ENCODE results near the gene WDR45B. TPM values are rescaled to one million over a fixed set of nuclear protein-coding genes. Genes with fewer than 3 reads are reported as not detected.

Gene WDR45B
- total and polyA plus RNA-seq, 9 donors: 43.0 to 99.3 (median 79.3) TPM

DNA sequence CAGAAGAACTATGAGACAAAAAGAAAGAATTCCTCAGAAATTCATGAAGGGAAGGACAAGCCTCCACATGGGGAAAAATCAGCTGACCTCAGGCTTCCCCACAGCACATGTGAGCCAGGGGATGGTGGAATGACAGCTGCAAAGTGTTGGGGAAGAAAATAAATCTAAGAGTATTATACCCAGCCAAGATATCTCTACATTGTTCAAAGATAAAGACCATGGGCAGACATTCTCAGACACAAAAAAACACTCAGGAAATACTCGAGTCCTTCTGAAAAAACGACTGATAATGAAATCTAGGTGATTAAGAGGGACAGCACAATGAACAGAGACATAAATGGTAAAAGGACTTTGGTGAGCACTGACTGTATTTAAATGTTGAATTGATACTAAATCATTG is 46.4 kb upstream of the WDR45B start:
- Histone ChIP-seq H3K9me3 (no peaks in the 10 kb centered on the region), H3K4me3 (no peak overlapping the region), H3K4me1 (ENCODE audit: insufficient read depth) (peaks cover 15% of the 10 kb centered on the region), H3K27me3 (no peaks in the 10 kb centered on the region), H3K36me3 (no peaks in the 10 kb centered on the region), H3K27ac (no peak overlapping the region)
- intact Hi-C loops (cut with DNase I): no loop called here
- WGBS, 3 donors: 70 to 79% (median 73%) methylated on average over 2 of the region's 2 CpGs
- DNase-seq: no peak
- TF ChIP-seq, protein P1, sequence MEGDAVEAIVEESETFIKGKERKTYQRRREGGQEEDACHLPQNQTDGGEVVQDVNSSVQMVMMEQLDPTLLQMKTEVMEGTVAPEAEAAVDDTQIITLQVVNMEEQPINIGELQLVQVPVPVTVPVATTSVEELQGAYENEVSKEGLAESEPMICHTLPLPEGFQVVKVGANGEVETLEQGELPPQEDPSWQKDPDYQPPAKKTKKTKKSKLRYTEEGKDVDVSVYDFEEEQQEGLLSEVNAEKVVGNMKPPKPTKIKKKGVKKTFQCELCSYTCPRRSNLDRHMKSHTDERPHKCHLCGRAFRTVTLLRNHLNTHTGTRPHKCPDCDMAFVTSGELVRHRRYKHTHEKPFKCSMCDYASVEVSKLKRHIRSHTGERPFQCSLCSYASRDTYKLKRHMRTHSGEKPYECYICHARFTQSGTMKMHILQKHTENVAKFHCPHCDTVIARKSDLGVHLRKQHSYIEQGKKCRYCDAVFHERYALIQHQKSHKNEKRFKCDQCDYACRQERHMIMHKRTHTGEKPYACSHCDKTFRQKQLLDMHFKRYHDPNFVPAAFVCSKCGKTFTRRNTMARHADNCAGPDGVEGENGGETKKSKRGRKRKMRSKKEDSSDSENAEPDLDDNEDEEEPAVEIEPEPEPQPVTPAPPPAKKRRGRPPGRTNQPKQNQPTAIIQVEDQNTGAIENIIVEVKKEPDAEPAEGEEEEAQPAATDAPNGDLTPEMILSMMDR (IDR thresholded peaks at IDR 0.05): no peak
- TF ChIP-seq POLR2A (IDR thresholded peaks at IDR 0.05) (no peak), EP300 (IDR thresholded peaks at IDR 0.05) (no peak)

DNA sequence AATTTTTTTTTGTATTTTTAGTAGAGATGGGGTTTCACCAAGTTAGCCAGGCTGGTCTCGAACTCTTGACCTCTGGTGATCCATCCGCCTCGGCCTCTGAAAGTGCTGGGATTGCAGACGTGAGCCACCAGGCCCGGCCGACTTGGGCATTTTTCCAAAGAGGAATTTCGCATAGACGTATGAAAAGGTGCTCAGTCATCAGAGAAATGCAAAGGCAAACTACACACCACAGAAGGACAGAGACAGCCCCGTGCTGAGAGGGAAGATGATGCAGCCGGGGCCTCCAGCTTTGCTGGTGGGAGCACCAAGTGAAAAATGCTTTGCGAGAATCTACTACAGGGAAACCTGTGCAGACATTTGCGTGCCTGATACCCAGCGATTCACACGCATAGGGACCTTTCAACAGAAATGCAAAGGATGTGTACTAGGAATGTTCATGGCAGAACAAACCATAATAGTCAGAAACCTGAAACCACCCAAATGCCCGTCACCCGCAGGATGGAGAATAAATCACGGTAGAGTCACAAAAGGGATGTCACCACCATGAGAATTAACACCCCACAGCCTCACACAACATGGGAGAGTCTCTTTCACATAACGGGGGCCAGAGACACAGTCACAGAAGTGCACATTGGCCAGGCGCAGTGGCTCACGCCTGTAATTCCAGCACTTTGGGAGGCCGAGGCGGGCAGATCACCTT is 45.1 kb upstream of the WDR45B start:
- no peak for DNase-seq
- no peaks in the 10 kb centered on the region for H3K9me3 ChIP-seq
- H3K36me3 ChIP-seq: no peaks in the 10 kb centered on the region
- 93 to 95% (median 94%) methylated on average over 22 of the region's 22 CpGs for WGBS, 3 donors
- intact Hi-C loops (cut with DNase I): no loop called here
- peaks cover 9% of the 10 kb centered on the region for H3K4me1 ChIP-seq (ENCODE audit: insufficient read depth)
- H3K27me3 ChIP-seq: no peaks in the 10 kb centered on the region
- H3K4me3 ChIP-seq: no peak overlapping the region
- H3K27ac ChIP-seq: no peak overlapping the region
- TF ChIP-seq, protein P1 (IDR thresholded peaks at IDR 0.05): no peak
- TF ChIP-seq EP300 (IDR thresholded peaks at IDR 0.05) (no peak), POLR2A (IDR thresholded peaks at IDR 0.05) (no peak)

DNA sequence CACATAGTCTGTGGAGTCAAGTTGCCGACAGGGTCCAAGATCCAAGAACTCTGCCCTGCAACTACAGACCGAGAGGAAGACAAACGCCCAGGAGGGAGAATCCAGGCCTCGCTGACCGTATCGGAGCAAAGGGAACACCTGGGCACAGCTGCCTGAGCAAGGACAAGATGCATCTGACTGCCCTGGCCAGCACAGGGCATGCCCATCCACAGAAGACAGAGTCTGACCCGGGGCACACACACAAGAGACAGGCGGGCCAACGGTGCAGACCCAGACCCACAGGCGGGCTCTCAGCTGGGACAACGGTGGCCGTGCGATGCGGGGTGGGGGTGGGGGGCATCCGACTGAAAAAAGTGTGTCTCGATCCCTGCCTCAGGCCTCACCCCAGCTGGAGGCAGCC is 44.0 kb upstream of the WDR45B start:
- intact Hi-C loops (cut with DNase I): no loop called here
- H3K27ac ChIP-seq: no peak overlapping the region
- TF ChIP-seq EP300 (IDR thresholded peaks at IDR 0.05) (no peak), POLR2A (IDR thresholded peaks at IDR 0.05) (no peak)
- TF ChIP-seq, protein P1 (IDR thresholded peaks at IDR 0.05): no peak
- H3K4me3 ChIP-seq: no peak overlapping the region
- H3K4me1 ChIP-seq (ENCODE audit: insufficient read depth): peaks cover 7% of the 10 kb centered on the region
- DNase-seq: no peak
- H3K9me3 ChIP-seq: no peaks in the 10 kb centered on the region
- no peaks in the 10 kb centered on the region for H3K36me3 ChIP-seq
- no peaks in the 10 kb centered on the region for H3K27me3 ChIP-seq
- WGBS, 3 donors: 67 to 73% (median 71%) methylated on average over 15 to 16 of the region's 16 CpGs

DNA sequence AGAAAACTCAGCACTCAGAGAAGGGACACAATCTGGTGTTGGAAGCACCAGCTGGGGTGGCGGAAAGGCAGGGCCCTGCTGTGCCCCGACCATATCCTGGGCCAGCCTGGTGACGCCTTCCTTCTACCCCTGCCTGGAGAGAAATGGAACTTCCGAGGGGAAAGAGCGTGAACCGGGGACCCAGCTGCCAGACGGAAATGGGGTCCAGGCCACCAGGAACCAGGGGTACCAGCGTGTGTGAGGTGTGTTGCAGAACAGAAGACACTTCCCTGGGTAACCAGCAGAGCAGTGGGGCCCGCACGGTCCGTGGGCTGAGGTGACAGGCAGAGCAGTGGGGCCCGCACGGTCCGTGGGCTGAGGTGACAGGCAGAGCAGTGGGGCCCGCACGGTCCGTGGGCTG is 43.5 kb upstream of the WDR45B start:
- 88 to 91% (median 89%) methylated on average over 11 to 14 of the region's 17 CpGs for WGBS, 3 donors
- intact Hi-C loops (cut with DNase I): no loop called here
- no peak for DNase-seq

More for the DNA sequence above, 43.5 kb upstream of the WDR45B start:
- TF ChIP-seq, protein P1 (IDR thresholded peaks at IDR 0.05): no peak
- no peak for TF ChIP-seq EP300 (IDR thresholded peaks at IDR 0.05)
- no peak for TF ChIP-seq POLR2A (IDR thresholded peaks at IDR 0.05)
- no peaks in the 10 kb centered on the region for H3K36me3 ChIP-seq
- no peaks in the 10 kb centered on the region for H3K9me3 ChIP-seq
- no peaks in the 10 kb centered on the region for H3K27me3 ChIP-seq
- H3K27ac ChIP-seq: no peak overlapping the region
- no peak overlapping the region for H3K4me3 ChIP-seq
- H3K4me1 ChIP-seq (ENCODE audit: insufficient read depth): peaks cover 1% of the 10 kb centered on the region

All from ovary (tissue), 9 donors.